GM21737 (cell line): ENCODE results near the gene ATP2A2.
A peak's percentile ranks its signal among the peaks of the same experiment; 100 is the strongest.

Experiments
- ATAC-seq: cut with Tn5 transposase; IDR thresholded peaks from one replicate; pipeline ENCODE4 v1.9.1; 2021; ENCODE audit warnings: mild to moderate bottlenecking, moderate library complexity; ENCODE audit not compliant: unreplicated experiment

Gene ATP2A2

GRCh38 chr12:110258466-110258865, 22.6 kb upstream of the ATP2A2 start:
- no peak for ATAC-seq

DNA sequence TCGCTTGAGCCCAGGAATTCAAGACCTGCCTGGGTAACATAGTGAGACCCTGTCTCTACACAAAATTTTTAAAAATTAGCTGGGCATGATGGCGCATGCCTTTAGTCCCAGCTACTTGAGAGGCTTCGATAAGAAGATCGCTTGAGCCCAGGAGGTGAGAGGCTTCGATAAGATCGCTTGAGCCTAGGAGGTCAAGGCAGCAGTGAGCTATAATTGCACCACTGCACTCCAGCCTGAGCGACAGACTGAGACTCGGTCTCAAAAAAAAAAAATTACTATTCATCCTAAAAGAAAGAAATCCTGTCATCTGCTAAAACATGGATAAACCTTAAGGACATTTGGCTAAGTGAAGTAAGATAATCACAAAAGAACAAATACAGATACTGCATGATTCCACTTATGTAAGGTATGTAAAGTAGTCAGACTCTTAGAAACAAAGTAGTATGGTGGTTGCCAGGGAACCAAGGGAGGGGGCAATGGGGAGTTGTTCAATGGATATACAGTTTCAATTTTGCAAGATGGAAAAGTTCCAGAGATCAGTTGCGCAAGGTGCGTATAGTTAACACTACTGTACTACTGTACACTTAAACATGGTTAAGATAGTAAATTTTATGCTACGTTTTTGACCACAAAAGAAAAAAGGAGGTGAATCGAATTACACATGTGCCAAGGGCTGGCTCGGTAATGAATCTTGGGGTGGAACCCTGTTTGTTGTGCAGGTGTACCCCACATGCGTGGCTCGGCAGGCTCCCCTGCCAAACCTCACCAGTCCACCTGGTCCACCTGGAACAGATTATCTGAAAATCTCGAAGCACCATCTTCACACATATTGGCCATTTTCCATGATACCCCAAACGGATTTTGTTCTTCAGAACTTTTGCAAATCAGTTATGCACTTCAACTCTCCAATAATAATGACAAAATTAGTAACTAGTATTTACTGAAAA, 18.3 kb upstream of the ATP2A2 start:
- ATAC-seq = no peak

DNA sequence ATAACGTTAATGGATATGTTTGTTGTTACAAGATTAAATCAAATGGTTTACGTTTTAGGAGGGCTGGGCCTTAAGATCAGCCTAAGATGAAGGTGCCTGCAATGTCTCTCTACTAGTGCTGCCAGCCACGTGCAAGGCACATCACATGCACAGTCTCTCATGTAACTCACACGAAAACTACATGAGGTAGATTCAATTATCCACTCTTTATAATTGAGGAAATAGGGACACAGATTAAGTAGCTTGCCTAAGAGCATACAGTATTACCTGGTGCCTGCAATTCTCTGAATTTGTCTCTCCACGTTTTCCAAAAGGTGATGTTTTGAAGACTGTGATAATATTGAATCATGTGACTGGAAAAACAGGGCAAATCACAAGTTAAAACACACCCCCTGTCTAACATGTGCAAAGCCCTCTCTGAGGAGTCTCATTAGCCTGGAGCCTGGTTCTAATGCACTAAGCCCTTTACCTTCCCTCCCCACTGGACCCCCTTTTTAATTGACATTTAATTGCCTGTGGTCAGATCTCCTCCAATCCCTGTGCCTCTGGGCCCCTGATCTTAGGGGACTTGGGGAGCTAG, 14.6 kb upstream of the ATP2A2 start:
- no peak for ATAC-seq

DNA sequence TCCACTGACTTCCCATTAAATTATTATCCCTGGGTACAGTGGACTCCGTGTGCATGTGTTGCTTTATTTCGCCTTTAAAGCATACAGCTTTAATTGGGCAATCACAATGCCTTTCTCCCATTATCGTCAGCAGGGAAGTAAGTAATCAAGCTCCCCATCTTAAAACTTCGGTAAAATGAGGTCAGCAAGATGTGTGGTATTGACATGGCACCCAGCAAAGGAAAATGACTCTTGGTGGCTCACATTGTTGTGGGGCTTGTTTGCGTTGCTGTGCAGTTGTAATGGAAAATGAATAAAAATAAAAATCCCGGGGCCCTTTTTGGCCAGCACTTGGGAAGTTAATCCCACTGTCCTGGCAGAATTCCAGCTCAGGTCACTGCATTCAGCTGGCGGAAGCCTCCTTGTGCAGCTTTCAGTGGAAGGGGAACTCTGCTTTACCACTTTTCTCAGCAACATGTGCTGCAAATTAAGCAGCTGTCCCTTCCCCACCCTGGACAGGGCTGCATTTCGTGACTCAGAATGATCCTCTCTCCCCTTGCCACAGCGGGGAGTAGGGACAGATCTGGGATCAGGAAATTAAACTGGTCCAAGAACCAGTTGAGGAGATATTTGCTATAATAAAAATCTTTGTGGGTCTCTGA, 13.9 kb upstream of the ATP2A2 start:
- ATAC-seq = no peak

- no peak for ATAC-seq
Measured at GRCh38 chr12:110269622-110270124, 11.4 kb upstream of the ATP2A2 start.

GRCh38 chr12:110270125-110270962, 10.7 kb upstream of the ATP2A2 start:
- no peak for ATAC-seq

DNA sequence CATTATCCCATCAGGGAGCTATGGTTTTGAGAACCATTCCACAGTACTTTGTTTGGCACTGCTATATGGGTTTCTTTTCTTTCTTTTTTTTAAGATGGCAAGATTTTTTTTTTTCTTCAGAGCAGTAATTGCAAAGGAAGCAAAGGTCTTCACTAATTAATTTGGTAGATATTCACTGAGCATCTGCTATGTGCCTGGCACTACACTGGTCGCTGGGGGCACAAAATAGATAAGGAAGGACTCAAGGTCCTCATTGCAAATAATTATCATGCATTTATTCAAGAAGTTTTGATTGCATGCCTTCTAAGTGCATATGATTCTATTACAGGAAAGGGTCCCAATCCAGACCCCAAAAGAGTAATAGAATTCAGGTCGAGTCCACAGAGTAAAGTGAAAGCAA, 10.0 kb upstream of the ATP2A2 start:
- no peak for ATAC-seq

DNA sequence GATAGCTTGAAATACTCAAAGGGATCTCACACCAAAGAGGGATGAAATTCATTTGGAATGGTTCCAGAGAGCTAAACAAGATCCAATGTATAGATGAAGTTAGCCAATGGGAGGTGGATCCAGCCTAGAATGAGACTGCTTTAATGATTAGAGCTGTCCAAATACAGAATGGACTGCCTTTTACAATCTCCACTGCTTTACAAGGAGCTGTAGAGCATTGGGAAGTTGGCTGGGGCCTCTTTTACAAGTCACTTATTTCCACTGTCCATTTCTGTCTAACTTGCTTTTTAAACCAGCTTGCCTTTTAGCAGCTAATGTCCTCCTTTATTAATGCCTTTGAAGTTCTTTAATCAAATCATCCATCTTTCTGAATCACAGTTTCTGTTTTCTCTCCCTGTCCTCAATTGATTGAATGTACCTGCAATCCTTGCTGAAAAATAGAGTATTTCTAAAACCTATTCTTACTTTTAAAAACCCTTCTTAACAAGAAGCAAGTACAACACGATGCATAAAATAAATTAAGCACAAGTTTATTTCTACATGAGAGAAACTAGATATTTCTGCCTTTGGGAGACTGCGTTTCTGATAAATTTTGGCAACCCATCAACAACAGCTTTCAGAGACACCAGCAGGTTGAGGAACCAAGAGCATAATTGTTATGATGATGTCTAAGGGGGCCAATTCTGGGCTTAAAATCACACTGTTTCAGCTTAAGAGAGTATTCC, 3.4 kb upstream of the ATP2A2 start:
- ATAC-seq = no peak

- no peak for ATAC-seq
Measured at GRCh38 chr12:110278255-110278536, 2.9 kb upstream of the ATP2A2 start.

GRCh38 chr12:110279566-110280375, 1.3 kb upstream of the ATP2A2 start:
- ATAC-seq = no peak

GRCh38 chr12:110280392-110280778, 662 bp upstream of the ATP2A2 start:
- no peak for ATAC-seq

DNA sequence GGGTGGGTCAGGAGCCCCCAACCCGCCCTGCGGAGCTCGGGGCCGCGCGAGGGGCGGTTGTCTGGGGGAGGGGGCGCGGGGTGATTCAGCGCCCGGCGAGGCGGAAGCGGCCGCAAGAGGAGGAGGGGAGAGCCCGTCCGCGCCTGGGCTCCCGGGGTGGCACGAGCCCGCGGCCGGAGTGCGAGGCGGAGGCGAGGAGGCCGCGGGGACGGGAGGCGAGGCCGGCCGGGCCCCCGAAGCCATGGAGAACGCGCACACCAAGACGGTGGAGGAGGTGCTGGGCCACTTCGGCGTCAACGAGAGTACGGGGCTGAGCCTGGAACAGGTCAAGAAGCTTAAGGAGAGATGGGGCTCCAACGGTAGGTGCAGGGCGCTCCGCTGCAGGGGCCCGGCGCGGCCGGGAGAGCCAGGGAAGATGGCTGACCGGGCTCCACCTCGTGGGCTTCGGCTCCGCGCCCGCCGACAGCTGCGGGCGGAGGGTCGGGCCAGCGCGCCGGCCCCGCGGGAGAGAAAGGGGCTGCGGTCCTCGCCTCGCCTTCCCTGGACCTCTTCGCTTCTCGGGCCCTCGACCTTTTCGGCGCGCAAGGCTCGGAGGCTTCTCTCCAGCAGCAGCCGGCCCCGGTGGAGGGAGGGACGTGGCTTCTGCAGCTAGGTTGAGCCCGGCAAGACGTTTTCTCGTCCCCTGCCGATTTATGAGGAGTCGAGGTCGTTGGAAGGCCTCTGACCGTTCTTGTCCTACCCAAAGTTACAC, 677 bp downstream of the ATP2A2 start:
- ATAC-seq = peak; percentile 42

- no peak for ATAC-seq
Measured at GRCh38 chr12:110282300-110282860, 1.3 kb downstream of the ATP2A2 start.

DNA sequence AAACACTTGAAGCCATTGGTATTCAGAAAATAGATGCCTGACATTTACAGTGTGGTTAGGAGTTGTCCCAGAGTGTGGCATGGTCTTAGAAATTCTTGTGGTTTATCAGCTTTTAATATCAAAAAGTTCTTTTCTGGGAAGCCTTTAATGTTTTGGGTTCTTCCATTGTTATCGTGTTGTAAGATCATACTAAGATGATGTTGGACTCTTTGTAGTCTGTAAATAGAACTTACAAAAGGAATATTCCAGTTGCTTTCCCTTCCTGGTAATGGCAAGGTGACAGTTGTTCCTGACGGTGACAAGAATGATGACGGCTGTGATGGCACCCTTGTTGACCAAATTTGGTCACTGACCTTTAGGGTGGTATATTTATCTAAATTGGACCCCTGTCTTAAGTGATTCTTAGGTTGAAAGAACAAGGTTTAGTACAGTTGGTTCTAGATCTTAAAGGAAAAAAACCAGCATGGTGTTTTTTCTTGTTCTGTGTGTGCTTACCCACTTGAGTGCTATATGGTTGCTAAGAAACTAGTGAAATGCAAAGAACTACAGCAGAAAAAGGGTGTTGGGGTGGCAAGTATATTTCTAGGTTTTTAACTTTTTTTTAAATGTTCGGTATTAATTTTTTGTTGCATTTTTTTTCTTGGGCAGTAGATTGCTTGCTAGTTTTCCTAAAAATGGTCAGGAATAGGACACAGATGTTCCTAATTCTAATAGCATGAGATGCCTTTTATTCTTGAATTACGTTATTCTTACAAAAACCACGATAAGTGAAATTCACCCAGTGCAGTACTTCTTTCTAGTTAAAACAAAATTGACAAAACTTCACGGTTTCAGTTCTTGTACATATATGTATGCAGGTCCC, 2.1 kb downstream of the ATP2A2 start:
- ATAC-seq = no peak

- ATAC-seq = no peak
Measured at GRCh38 chr12:110284597-110284996, 3.5 kb downstream of the ATP2A2 start.

- no peak for ATAC-seq
Measured at GRCh38 chr12:110286623-110287022, 5.6 kb downstream of the ATP2A2 start.

DNA sequence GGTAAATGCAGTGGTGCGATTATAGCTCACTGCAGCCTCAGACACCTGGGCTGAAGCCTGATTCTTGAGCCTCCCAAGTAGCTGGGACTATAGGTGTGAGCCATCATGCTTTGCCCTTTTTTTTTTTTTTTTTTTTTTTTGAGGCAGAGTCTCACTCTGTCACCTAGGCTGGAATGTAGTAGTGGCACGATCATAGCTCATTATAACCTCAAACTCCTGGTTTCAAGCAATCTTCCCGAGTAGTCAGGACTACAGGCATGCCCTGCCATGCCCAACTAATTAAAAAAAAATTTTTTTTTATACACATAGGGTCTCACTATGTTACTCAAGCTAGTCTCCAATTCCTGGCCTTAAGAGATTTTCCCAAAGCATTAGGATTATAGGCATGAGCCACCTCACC, 6.9 kb downstream of the ATP2A2 start:
- no peak for ATAC-seq
